ENCODE results near the gene PSMG4.

DNA sequence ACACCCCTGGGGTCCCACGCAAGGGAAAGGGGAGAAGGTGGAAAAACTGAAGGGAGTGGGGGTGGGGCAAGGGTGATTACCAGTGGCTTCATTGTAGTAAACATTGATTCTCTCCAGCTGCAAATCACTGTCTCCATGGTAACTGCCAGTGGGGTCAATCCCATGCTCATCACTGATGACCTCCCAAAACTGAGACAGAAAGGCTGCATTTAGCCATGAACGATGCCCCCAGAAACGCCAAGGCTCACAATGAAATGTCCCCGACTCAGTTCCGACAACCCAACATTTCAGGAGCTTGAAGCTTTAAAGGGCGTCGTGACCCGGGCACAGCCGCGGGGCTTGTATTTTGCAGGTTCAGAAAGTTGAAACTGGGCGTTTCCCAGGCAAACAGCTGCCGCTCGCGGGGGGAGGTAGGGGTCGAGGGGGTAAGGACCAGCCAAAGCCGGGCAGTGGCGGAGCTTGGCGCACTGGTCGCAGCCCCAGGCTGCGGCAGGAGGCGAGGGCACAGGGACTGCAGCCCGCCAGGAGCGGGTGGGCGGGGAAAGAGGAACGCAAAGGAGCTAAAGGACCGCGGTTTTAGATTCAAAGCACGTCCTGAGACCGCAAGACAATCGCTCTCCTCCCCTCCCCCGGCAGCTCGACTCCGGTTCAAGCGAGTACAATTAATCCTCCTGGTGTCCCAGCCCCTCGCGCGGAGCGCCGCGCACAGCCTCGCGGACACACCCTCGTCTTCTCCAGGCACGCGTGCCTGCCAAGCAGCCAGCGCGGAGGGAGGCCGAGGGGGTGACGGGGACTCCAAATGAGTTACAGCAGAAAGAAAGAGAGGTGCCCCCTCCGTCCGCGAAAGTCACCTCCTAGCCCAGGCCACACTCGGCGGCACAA lies 32.0 kb upstream of the PSMG4 start:
- TF ChIP-seq POLR2AphosphoS5 (IDR thresholded peaks at IDR 0.05; ENCODE audit: low read depth, low read length) (no peak), SIN3A (IDR thresholded peaks at IDR 0.05; ENCODE audit: borderline replicate concordance, insufficient read depth, low read length) (no peak), TAF1 (IDR thresholded peaks at IDR 0.05; ENCODE audit: borderline replicate concordance, insufficient read depth, low read length) (no peak)
- TF ChIP-seq, protein P1, sequence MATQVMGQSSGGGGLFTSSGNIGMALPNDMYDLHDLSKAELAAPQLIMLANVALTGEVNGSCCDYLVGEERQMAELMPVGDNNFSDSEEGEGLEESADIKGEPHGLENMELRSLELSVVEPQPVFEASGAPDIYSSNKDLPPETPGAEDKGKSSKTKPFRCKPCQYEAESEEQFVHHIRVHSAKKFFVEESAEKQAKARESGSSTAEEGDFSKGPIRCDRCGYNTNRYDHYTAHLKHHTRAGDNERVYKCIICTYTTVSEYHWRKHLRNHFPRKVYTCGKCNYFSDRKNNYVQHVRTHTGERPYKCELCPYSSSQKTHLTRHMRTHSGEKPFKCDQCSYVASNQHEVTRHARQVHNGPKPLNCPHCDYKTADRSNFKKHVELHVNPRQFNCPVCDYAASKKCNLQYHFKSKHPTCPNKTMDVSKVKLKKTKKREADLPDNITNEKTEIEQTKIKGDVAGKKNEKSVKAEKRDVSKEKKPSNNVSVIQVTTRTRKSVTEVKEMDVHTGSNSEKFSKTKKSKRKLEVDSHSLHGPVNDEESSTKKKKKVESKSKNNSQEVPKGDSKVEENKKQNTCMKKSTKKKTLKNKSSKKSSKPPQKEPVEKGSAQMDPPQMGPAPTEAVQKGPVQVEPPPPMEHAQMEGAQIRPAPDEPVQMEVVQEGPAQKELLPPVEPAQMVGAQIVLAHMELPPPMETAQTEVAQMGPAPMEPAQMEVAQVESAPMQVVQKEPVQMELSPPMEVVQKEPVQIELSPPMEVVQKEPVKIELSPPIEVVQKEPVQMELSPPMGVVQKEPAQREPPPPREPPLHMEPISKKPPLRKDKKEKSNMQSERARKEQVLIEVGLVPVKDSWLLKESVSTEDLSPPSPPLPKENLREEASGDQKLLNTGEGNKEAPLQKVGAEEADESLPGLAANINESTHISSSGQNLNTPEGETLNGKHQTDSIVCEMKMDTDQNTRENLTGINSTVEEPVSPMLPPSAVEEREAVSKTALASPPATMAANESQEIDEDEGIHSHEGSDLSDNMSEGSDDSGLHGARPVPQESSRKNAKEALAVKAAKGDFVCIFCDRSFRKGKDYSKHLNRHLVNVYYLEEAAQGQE (IDR thresholded peaks at IDR 0.05; ENCODE audit: insufficient read depth in 1 of 2, low read depth in 2 of 2, low read length in 2 of 2): no peak

All from PFSK-1 (cell line).